Liver (tissue), 3 donors: ENCODE measurements around the gene PKP4.

Experiments used
- RAD21 ChIP-seq, 2 donors: IDR thresholded peaks; 2 replicates each; pipeline ENCODE4 v1.6.1; 2016; ENCODE audit warnings: antibody characterized with exemption in 2 of 2, mild to moderate bottlenecking in 2 of 2
- RXRA ChIP-seq, 2 donors: IDR thresholded peaks; 2 replicates each; pipeline ENCODE4 v1.6.1; 2017 to 2018; ENCODE audit warnings: antibody characterized with exemption in 2 of 2, mild to moderate bottlenecking in 1 of 2
- TAF1 ChIP-seq: conservative IDR thresholded peaks from 2 replicates; pipeline ENCODE4 v1.6.1; 2016; ENCODE audit warnings: antibody characterized with exemption, mild to moderate bottlenecking
- YY1 ChIP-seq: IDR thresholded peaks from 2 replicates; pipeline ENCODE4 v1.6.1; 2016; ENCODE audit warnings: antibody characterized with exemption, mild to moderate bottlenecking
- TF ChIP-seq, protein P1 (sequence below): fragments of 150-350 bp; IDR thresholded peaks from 2 replicates; pipeline ENCODE4 v1.5.1; 2017; ENCODE audit warnings: improper control_type of control experiment, low read depth, low read length; ENCODE audit not compliant: missing input control
- TF ChIP-seq, protein P2 (sequence below): IDR thresholded peaks from 2 replicates; pipeline ENCODE4 v1.6.1; 2016; ENCODE audit warnings: antibody characterized with exemption
- TF ChIP-seq, protein P3 (sequence below): IDR thresholded peaks from 2 replicates; pipeline ENCODE4 v1.6.1; 2016; ENCODE audit warnings: antibody characterized with exemption
- TF ChIP-seq, protein P4 (sequence below): IDR thresholded peaks from 2 replicates; pipeline ENCODE4 v1.6.1; 2016; ENCODE audit warnings: antibody characterized with exemption
- donor health status: healthy.
- donor health status: healthy.

DNA sequence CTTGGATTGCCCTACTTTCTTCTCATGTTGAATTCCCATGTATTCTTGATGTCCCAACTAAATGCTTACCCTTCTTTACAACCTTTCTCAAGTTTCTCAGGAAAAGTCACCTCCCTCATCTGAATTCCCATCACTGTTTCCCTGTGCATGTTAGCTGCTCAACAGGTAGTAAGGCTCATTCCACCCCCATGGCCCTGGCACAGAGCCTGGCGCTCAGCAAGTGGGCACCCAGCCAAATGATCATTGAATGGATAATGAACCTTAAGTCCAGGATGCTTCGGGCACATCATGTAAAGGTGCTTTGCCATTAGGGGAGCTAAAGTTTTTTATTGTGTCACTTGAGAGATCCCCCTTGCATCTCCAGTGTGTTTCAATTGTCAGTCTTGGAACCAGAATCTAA, 124.0 kb downstream of the PKP4 start:
- TF ChIP-seq, protein P1, sequence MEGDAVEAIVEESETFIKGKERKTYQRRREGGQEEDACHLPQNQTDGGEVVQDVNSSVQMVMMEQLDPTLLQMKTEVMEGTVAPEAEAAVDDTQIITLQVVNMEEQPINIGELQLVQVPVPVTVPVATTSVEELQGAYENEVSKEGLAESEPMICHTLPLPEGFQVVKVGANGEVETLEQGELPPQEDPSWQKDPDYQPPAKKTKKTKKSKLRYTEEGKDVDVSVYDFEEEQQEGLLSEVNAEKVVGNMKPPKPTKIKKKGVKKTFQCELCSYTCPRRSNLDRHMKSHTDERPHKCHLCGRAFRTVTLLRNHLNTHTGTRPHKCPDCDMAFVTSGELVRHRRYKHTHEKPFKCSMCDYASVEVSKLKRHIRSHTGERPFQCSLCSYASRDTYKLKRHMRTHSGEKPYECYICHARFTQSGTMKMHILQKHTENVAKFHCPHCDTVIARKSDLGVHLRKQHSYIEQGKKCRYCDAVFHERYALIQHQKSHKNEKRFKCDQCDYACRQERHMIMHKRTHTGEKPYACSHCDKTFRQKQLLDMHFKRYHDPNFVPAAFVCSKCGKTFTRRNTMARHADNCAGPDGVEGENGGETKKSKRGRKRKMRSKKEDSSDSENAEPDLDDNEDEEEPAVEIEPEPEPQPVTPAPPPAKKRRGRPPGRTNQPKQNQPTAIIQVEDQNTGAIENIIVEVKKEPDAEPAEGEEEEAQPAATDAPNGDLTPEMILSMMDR, result no peak
- TF ChIP-seq YY1 (no peak), RAD21 (IDR thresholded peaks at IDR 0.05) (no peak), TAF1 (no peak), RXRA (IDR thresholded peaks at IDR 0.05) (no peak)
- TF ChIP-seq, protein P2, sequence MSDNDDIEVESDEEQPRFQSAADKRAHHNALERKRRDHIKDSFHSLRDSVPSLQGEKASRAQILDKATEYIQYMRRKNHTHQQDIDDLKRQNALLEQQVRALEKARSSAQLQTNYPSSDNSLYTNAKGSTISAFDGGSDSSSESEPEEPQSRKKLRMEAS, result no peak
- TF ChIP-seq, protein P3, sequence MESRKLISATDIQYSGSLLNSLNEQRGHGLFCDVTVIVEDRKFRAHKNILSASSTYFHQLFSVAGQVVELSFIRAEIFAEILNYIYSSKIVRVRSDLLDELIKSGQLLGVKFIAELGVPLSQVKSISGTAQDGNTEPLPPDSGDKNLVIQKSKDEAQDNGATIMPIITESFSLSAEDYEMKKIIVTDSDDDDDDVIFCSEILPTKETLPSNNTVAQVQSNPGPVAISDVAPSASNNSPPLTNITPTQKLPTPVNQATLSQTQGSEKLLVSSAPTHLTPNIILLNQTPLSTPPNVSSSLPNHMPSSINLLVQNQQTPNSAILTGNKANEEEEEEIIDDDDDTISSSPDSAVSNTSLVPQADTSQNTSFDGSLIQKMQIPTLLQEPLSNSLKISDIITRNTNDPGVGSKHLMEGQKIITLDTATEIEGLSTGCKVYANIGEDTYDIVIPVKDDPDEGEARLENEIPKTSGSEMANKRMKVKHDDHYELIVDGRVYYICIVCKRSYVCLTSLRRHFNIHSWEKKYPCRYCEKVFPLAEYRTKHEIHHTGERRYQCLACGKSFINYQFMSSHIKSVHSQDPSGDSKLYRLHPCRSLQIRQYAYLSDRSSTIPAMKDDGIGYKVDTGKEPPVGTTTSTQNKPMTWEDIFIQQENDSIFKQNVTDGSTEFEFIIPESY, result no peak
- TF ChIP-seq, protein P4, sequence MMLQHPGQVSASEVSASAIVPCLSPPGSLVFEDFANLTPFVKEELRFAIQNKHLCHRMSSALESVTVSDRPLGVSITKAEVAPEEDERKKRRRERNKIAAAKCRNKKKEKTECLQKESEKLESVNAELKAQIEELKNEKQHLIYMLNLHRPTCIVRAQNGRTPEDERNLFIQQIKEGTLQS, result no peak
